CD4-positive, alpha-beta T cell (primary cell): ENCODE results near the gene DEPDC4. TPM values are rescaled to one million over a fixed set of nuclear protein-coding genes. Genes with fewer than 3 reads are reported as not detected.
"Not testable (repeated sequence)": the region's sequence is repeated elsewhere in the genome, so short reads cannot be mapped to it uniquely, and the experiment has no call there.

Experiments
- ATAC-seq: fragments of 200-7000 bp; cut with Tn5 transposase; one replicate; pipeline ENCODE4 v1.10.0; 2022; ENCODE audit warnings: mild to moderate bottlenecking; ENCODE audit not compliant: poor library complexity
- CTCF ChIA-PET: fragments of 350-600 bp; sonication (Branson Sonifier 250); formaldehyde crosslinking; loops from one replicate; lab custom pipeline; 2021; ENCODE audit warnings: antibody characterized with exemption, inconsistent platforms; lab: Charles Lee
- POLR2A ChIA-PET: fragments of 350-600 bp; sonication (Branson Sonifier 250); formaldehyde crosslinking; loops from one replicate; lab custom pipeline; 2021; ENCODE audit warnings: antibody characterized with exemption, inconsistent platforms; lab: Charles Lee
- DNase-seq, 14 experiments: peaks; one replicate each; pipeline ENCODE4 v3.0.0-alpha.2; 2013 to 2020; ENCODE audit warnings: mixed read lengths in 2 of 14
- H3K27ac ChIP-seq, 2 donors: one replicate each; pipeline versions ENCODE4 v1.5.1 to v1.7.0; 2013; ENCODE audit warnings: low read length in 2 of 2, low read depth in 1 of 2, mild to moderate bottlenecking in 1 of 2
- H3K27me3 ChIP-seq, 2 experiments: 1 replicate in 1 of 2; 2 replicates in 1 of 2; pipeline versions ENCODE4 v1.6.1 to v1.7.0; 2013; ENCODE audit warnings: low read length in 2 of 2, control low read depth in 1 of 2, mild to moderate bottlenecking in 1 of 2, moderate library complexity in 1 of 2; ENCODE audit not compliant: insufficient read depth in 2 of 2, control insufficient read depth in 1 of 2
- H3K36me3 ChIP-seq: one replicate; pipeline ENCODE4 v1.6.1; 2013; ENCODE audit warnings: low read length, control low read depth; ENCODE audit not compliant: insufficient read depth
- H3K4me1 ChIP-seq: one replicate; pipeline ENCODE4 v1.6.1; 2013; ENCODE audit warnings: low read length, control low read depth; ENCODE audit not compliant: insufficient read depth
- H3K4me3 ChIP-seq: one replicate; pipeline ENCODE4 v1.5.1; 2013; ENCODE audit warnings: mild to moderate bottlenecking, low read length, moderate library complexity
- H3K9me3 ChIP-seq, 2 experiments: 1 replicate in 1 of 2; 2 replicates in 1 of 2; pipeline versions ENCODE4 v1.6.1 to v1.7.0; 2013; ENCODE audit warnings: low read length in 2 of 2, mild to moderate bottlenecking in 2 of 2, control low read depth in 1 of 2, moderate library complexity in 1 of 2; ENCODE audit not compliant: control insufficient read depth in 1 of 2, insufficient read depth in 1 of 2
- H3K27ac Mint-ChIP-seq: one replicate; pipeline ENCODE4 v1.8.0; 2020; ENCODE audit warnings: mixed read lengths
- H3K27me3 Mint-ChIP-seq: one replicate; pipeline ENCODE4 v1.8.0; 2021; ENCODE audit warnings: mixed read lengths
- H3K36me3 Mint-ChIP-seq: one replicate; pipeline ENCODE4 v1.8.0; 2021; ENCODE audit warnings: low read depth, mixed read lengths
- H3K4me1 Mint-ChIP-seq: one replicate; pipeline ENCODE4 v1.8.0; 2021; ENCODE audit warnings: low read depth, mixed read lengths
- H3K4me3 Mint-ChIP-seq: one replicate; pipeline ENCODE4 v1.8.0; 2020; ENCODE audit warnings: mild to moderate bottlenecking, mixed read lengths
- H3K9me3 Mint-ChIP-seq: one replicate; pipeline ENCODE4 v1.8.0; 2020; ENCODE audit warnings: mixed read lengths
- intact Hi-C, 2 experiments: fragments of 100-400 bp; cut with DNase I in 1 of 2; cut with micrococcal nuclease in 1 of 2; formaldehyde crosslinking; loops; one replicate each; pipeline versions ENCODE4 v1.15.1 to v1.9.0; 2023 to 2025; cut with DNase I, micrococcal nuclease
- total RNA-seq, 174 experiments: library from RNA in 2 of 174; stranded (reverse) in 2 of 174; gene quantifications; one replicate each; pipeline ENCODE4 v1.2.3 and lab custom pipeline; 2021 to 2026
- TF ChIP-seq, protein P1 (sequence below): fragments of 200-600 bp; IDR thresholded peaks from one replicate; pipeline ENCODE4 v1.8.0; 2022; ENCODE audit warnings: antibody characterized with exemption, mild to moderate bottlenecking

Gene DEPDC4
- total RNA-seq, 2 experiments from 2014 or later: 0.27 to 0.50 TPM

GRCh38 chr12:100266585-100266834 lies 369 bp downstream of the DEPDC4 start:
- H3K27ac ChIP-seq: peak overlapping the region; percentile 38 to 72
- H3K27ac Mint-ChIP-seq: peak overlapping the region; percentile 96
- ATAC-seq: peak; percentile 74
- peak overlapping the region; percentile 85 for H3K4me3 ChIP-seq
- intact Hi-C loops: loop anchor here (2.0 to 10.0 kb wide), 6 partner anchors 66 to 1796 kb away; partner anchors contain the start of genes ACTR6 (in 1 of the 2), APAF1 (in 1 of the 2), BLTP3B (in 1 of the 2) and IKBIP (in 1 of the 2)
- H3K27me3 ChIP-seq: no peaks in the 10 kb centered on the region
- CTCF ChIA-PET: interaction anchor here (0.6 to 1.3 kb wide), 4 partner anchors 32 to 112 kb away, joined by 3 to 5 read pairs (median 3); partner anchors contain the start of gene ACTR6
- H3K4me1 Mint-ChIP-seq: peaks cover 37% of the 10 kb centered on the region
- H3K4me3 Mint-ChIP-seq: peak overlapping the region; percentile 98
- H3K36me3 ChIP-seq: no peaks in the 10 kb centered on the region
- peaks cover 12% of the 10 kb centered on the region for H3K4me1 ChIP-seq
- peak in 10 of 14 experiments; percentile 88 to 96 (median 92) for DNase-seq
- no peaks in the 10 kb centered on the region for H3K9me3 Mint-ChIP-seq
- no peaks in the 10 kb centered on the region for H3K27me3 Mint-ChIP-seq
- POLR2A ChIA-PET: interaction anchor here (0.9 to 3.4 kb wide), 12 partner anchors 9 to 1141 kb away, joined by 3 to 72 read pairs (median 4); partner anchors contain the start of genes ACTR6, ARL1 and UTP20
- TF ChIP-seq, protein P1, sequence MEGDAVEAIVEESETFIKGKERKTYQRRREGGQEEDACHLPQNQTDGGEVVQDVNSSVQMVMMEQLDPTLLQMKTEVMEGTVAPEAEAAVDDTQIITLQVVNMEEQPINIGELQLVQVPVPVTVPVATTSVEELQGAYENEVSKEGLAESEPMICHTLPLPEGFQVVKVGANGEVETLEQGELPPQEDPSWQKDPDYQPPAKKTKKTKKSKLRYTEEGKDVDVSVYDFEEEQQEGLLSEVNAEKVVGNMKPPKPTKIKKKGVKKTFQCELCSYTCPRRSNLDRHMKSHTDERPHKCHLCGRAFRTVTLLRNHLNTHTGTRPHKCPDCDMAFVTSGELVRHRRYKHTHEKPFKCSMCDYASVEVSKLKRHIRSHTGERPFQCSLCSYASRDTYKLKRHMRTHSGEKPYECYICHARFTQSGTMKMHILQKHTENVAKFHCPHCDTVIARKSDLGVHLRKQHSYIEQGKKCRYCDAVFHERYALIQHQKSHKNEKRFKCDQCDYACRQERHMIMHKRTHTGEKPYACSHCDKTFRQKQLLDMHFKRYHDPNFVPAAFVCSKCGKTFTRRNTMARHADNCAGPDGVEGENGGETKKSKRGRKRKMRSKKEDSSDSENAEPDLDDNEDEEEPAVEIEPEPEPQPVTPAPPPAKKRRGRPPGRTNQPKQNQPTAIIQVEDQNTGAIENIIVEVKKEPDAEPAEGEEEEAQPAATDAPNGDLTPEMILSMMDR: no peak
- peaks cover 13% of the 10 kb centered on the region for H3K36me3 Mint-ChIP-seq
- no peaks in the 10 kb centered on the region for H3K9me3 ChIP-seq

DNA sequence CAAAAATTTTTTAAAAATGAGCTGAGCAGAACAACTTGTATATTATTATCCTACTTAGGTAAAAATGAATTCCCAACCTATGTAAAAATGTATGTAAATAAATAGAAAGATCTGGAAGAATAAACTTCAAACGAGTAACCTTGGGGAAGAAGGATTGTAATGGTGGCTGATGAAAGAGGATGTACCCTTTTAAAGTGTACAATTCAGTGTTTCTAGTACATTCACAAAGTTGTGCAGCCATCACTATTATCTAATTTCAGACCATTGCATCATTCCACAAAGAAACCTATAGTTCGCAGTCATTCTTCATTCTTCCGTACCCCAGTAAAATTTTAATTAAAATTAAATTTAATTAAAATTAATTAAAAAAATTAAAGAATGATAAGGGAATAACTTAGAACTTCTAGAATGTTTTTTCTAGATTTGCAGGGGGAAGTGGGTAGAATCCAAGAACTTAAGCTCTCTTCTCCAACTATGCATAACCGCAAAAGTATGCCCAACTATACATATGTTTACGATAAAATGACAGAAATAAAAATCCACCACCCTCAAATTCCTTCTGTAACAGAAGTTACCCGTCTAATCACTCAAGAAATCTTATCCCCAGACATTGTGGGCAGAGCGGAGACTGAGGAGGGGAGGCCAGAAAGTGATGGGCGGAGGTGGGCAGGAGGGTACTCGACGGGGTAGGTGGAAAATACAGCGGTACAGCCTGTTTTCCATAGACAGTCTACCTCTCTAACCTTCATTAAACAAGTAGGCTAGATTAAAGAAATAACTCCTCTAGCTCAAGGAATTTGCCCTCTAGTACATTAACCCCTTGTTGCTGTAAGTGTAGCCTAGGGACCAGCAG lies 921 bp downstream of the DEPDC4 start:
- ChIA-PET POLR2A (interaction anchor here (0.9 to 3.4 kb wide), 8 partner anchors 9 to 1014 kb away, joined by 3 to 72 read pairs (median 4); partner anchors contain the start of genes ACTR6 and UTP20), CTCF (interaction anchor here (0.9 kb wide), 1 partner anchor 111 kb away, joined by 3 read pairs; no protein-coding TSS in a partner anchor)
- no peak for ATAC-seq
- Mint-ChIP-seq H3K4me1 (peaks cover 35% of the 10 kb centered on the region), H3K36me3 (peaks cover 13% of the 10 kb centered on the region), H3K9me3 (no peaks in the 10 kb centered on the region), H3K27me3 (no peaks in the 10 kb centered on the region), H3K27ac (peak overlapping the region; percentile 96), H3K4me3 (peak overlapping the region; percentile 98)
- Histone ChIP-seq H3K36me3 (no peaks in the 10 kb centered on the region), H3K27me3 (no peaks in the 10 kb centered on the region), H3K4me3 (peak overlapping the region; percentile 85), H3K9me3 (no peaks in the 10 kb centered on the region), H3K4me1 (peaks cover 12% of the 10 kb centered on the region), H3K27ac (peak overlapping the region in 1 of 2 donors; percentile 38)
- DNase-seq: no peak
- TF ChIP-seq, protein P1: no peak
- intact Hi-C loops: loop anchor here (2.0 to 10.0 kb wide), 7 partner anchors 65 to 1796 kb away; partner anchors contain the start of genes ACTR6 (in 1 of the 2), APAF1 (in 1 of the 2), BLTP3B (in 1 of the 2) and IKBIP (in 1 of the 2)

DNA sequence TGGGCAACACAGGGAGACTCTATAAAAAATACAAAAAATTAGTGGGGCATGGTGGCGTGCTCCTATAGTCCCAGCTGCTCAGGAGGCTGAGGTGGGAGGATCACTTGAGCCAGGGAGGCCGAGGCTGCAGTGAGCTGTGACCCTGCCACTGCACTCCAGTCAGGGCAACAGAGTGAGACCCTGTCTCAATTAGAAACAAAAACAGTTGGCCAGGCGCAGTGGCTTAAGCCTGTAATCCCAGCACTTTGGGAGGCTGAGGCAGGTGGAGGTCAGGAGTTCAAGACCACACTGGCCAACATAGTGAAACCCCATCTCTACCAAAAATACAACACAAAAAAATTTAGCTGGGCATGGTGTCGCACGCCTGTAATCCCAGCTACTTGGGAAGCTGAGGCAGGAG lies 1.8 kb downstream of the DEPDC4 start:
- not testable (repeated sequence) for H3K9me3 Mint-ChIP-seq, H3K27ac ChIP-seq
- H3K27ac Mint-ChIP-seq: peak overlapping the region; percentile 22

More for the DNA sequence above, 1.8 kb downstream of the DEPDC4 start:
- H3K36me3 ChIP-seq, DNase-seq, H3K4me3 Mint-ChIP-seq, H3K27me3 ChIP-seq, H3K27me3 Mint-ChIP-seq, ATAC-seq, H3K4me3 ChIP-seq, CTCF ChIA-PET, H3K9me3 ChIP-seq: not testable (repeated sequence)
- H3K4me1 Mint-ChIP-seq: peaks cover 35% of the 10 kb centered on the region
- H3K4me1 ChIP-seq: peaks cover 12% of the 10 kb centered on the region
- POLR2A ChIA-PET: interaction anchor here (3.4 kb wide), 1 partner anchor 64 kb away, joined by 72 read pairs; the partner anchor contains the start of gene ACTR6
- peaks cover 13% of the 10 kb centered on the region for H3K36me3 Mint-ChIP-seq
- intact Hi-C loops: loop anchor here (2.0 to 10.0 kb wide), 5 partner anchors 120 to 1797 kb away; partner anchors contain the start of genes APAF1 (in 1 of the 2), BLTP3B (in 1 of the 2), IKBIP (in 1 of the 2) and WASHC3 (in 1 of the 2)
